ENCODE results near the gene PIM3. TPM values are rescaled to one million over a fixed set of nuclear protein-coding genes. Genes with fewer than 3 reads are reported as not detected.
A peak's percentile ranks its signal among the peaks of the same experiment; 100 is the strongest.

The PIM3 gene
- total and polyA plus RNA-seq, 2 of the 8 experiments (the other 6 are each of a cell fraction or from before 2014, with no cell fraction given): 22.6 to 30.0 TPM

DNA sequence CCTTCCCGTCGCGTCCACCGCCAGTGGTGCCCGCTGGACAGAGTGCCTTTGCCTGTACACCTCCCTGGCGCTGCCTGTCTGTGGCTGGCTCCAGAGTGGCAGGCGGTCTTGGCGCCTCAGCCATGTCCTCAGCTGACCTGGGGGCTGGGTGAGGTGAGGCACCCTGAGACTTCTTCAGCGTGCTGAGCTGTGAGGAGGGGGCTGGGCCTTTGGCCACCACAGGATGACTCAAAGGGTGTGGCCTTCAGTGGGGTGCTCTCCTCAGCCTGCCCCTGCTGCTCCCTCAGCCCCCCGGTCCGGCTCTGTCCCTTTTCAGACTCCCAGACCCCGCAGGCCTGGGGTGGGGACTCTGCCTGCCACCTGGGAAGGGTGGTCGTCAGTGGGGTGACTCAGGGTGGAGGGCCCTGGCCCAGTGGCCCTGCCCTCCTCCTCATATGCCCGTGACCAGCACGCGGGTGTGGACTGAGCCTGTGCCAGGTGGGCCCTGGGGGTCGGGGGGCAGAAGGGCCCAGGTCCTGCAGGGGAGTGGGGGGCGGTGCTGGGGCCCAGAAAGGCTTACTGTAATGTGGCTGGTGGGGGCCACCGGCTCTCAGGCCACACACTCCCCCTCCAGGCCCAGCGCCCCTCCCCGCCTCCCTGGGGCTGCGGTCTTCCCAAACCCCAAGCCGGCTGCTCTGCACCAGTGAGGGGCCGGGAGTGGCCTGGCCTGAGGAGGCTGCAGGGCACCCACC is 26.2 kb upstream of the PIM3 start:
- ChIA-PET CTCF (ENCODE audit: partially characterized antibody) (interaction anchor here (0.6 to 5.2 kb wide), 5 partner anchors 42 to 515 kb away, joined by 3 to 54 read pairs (median 3); no protein-coding TSS in a partner anchor), POLR2A (ENCODE audit: partially characterized antibody) (interaction anchor here (1.3 to 1.5 kb wide), 3 partner anchors 16 to 96 kb away, joined by 3 to 5 read pairs (median 4); partner anchors contain the start of genes ALG12, CRELD2 and PIM3)
- Histone ChIP-seq H3K4me3 (ENCODE audit: extremely low read depth in 1 of 4, insufficient read depth in 2 of 4, low read depth in 3 of 4, low read length in 4 of 4) (peak overlapping the region in 2 of 4 experiments; percentile 21 to 61; a peak in 3 of 8 replicates), H3K4me2 (ENCODE audit: insufficient read depth in 1 of 2, low read depth in 2 of 2, low read length in 2 of 2) (peak overlapping the region; percentile 54 to 76; a peak in 3 of 4 replicates), H2BK15ac (ENCODE audit: low read length) (peak overlapping the region; percentile 46; the same call in 1 of the 2 replicates), H3K4me1 (replicated peaks in 1 of 4; ENCODE audit: control insufficient read depth in 3 of 4, insufficient read depth in 4 of 4, low read length in 3 of 4) (peaks cover 5 to 21% (median 11%) of the 10 kb centered on the region in 4 experiments), H4K91ac (replicated peaks; ENCODE audit: insufficient read length, low read length) (no peak overlapping the region), H3K9me3 (ENCODE audit: insufficient read depth in 2 of 2, low read depth in 1 of 2, low read length in 1 of 2) (no peaks in the 10 kb centered on the region), H3K9ac (replicated peaks in 1 of 4; ENCODE audit: extremely low read depth in 1 of 4, low read depth in 3 of 4, low read length in 3 of 4) (no peak overlapping the region), H3K23ac (ENCODE audit: insufficient read length) (no peak overlapping the region), H3K4ac (replicated peaks; ENCODE audit: insufficient read length, low read depth, low read length) (peak overlapping the region; percentile 91), H2AFZ (ENCODE audit: low read length) (no peak overlapping the region), H2BK12ac (ENCODE audit: low read depth, low read length) (peak overlapping the region; percentile 75; the same call in 1 of the 2 replicates), H3K27me3 (replicated peaks in 1 of 4; ENCODE audit: control insufficient read depth in 3 of 4, extremely low read depth in 1 of 4, insufficient read depth in 3 of 4, low read length in 3 of 4) (peaks cover 0 to 11% (median 9%) of the 10 kb centered on the region in 4 experiments; a peak in 6 of 7 replicates), H2BK20ac (ENCODE audit: low read length) (peak overlapping the region; percentile 86; the same call in 1 of the 2 replicates), H3K79me1 (ENCODE audit: low read depth, low read length) (no peaks in the 10 kb centered on the region; the same call in 1 of the 2 replicates), H4K5ac (ENCODE audit: insufficient read length, low read depth, low read length) (no peak overlapping the region), H2AK5ac (ENCODE audit: low read depth, low read length) (no peak overlapping the region), H3K18ac (ENCODE audit: extremely low read depth, low read length) (no peak overlapping the region; the same call in 1 of the 2 replicates), H2BK5ac (ENCODE audit: low read depth, low read length) (no peak overlapping the region), H2BK120ac (replicated peaks; ENCODE audit: low read depth, low read length) (no peak overlapping the region), H3K36me3 (ENCODE audit: control insufficient read depth in 2 of 4, insufficient read depth in 4 of 4, low read length in 3 of 4) (no peaks in the 10 kb centered on the region), H3K79me2 (ENCODE audit: control insufficient read depth in 1 of 2, insufficient read depth in 2 of 2, low read length in 2 of 2) (no peaks in the 10 kb centered on the region), H3K14ac (ENCODE audit: insufficient read length) (no peak overlapping the region), H4K20me1 (replicated peaks in 1 of 2; ENCODE audit: control insufficient read depth in 1 of 2, insufficient read depth in 2 of 2, low read length in 2 of 2) (peaks cover 0 to 7% of the 10 kb centered on the region in 2 experiments), H3K27ac (ENCODE audit: low read depth, low read length) (no peak overlapping the region), H3K23me2 (ENCODE audit: low read depth, low read length) (peaks cover 8% of the 10 kb centered on the region; the same call in 1 of the 2 replicates), H3K56ac (replicated peaks; ENCODE audit: insufficient read length, low read depth, low read length) (no peak overlapping the region), H4K8ac (ENCODE audit: extremely low read depth, insufficient read depth, low read length) (no peak overlapping the region)
- TF ChIP-seq SIRT6 (IDR thresholded peaks at IDR 0.05; ENCODE audit: low read length): no peak
- no peak for TF ChIP-seq EZH2 (IDR thresholded peaks at IDR 0.05; ENCODE audit: low read depth, low read length, severe bottlenecking)
- no peak for TF ChIP-seq HDAC2 (IDR thresholded peaks at IDR 0.05; ENCODE audit: borderline replicate concordance in 1 of 2, low read depth in 2 of 2, low read length in 2 of 2)
- DNase-seq (ENCODE audit: low read depth in 1 of 2, low spot score in 2 of 2) (no peak), FAIRE-seq (no peak)
- 80% methylated on average over 20 of the region's 24 CpGs; no CpG with 5 or more reads in 1 of the 2 experiments for WGBS, 2 experiments (ENCODE audit: extremely low coverage in 1 of 2, insufficient coverage in 1 of 2, insufficient read length in 1 of 2, insufficient replicate concordance in 2 of 2, low coverage in 1 of 2, low lambda C conversion rate in 2 of 2, missing lambda C conversion rate in 1 of 2)

Measured in H1 (cell line).